Activated CD8-positive, alpha-beta memory T cell treated with anti-CD3 and anti-CD28 coated beads, Interleukin-2, amount 50 U/mL, for 48 hours (primary cell): ENCODE measurements around the gene NTN1.

Experiments
- DNase-seq: peaks from one replicate; pipeline ENCODE4 v3.0.0-alpha.2; 2020

The NTN1 gene

DNA sequence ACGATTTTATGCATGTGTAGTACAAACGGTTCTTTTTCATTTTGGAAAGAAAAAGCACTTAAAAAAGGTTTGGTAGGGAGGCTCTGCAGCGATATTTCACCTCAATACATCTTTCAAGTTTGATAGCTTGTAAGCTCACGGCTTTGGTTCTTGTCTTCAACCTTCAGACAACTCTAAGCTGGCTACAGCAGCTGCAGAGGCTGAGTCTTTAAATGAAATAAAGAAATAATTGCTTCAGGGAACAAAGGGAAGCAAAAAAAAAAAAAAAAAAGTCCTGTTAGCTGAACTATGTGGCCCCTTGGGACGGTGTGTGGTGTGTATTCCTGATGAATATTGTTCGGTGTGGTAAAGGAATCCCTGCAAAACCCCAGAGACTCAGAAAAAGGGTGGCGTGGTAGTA, 265.1 kb downstream of the NTN1 start:
- DNase-seq: no peak

DNA sequence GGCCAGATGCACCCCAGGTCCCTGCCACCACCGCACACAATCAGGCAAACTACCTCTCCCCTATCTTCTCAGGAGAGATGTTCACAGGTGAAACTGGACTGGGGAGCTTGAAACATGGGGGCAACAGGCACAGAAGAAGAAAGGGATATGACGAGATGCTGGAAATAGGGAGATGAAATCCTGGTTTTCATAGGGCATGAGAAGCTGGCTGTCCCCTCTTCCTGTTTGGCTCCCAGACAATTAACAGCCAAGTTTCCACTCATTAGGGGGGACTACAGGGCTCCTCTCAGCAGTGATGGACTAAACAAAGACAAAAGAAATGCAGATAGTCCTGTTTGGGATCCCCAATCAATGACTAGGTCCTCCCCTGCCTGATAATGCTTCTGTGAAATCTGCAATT, 266.0 kb downstream of the NTN1 start:
- DNase-seq: no peak

DNA sequence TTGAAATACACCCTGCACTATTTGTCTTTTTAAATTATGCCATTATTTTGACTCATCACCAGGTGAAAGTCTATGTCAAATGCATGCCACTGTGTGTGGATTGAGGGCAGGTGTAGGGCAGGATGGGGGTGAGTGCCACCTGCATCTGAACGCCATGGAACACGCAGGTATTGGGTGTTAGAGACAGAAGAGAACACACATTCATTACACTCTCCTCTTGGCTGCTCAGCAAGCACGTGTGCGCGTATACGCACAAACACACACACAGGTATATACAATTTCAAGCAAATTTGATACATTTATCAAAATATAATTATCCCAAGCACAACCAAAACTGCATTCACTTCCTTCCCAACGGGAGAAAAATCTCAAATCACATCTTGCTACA, 268.9 kb downstream of the NTN1 start:
- DNase-seq: peak; percentile 54

DNA sequence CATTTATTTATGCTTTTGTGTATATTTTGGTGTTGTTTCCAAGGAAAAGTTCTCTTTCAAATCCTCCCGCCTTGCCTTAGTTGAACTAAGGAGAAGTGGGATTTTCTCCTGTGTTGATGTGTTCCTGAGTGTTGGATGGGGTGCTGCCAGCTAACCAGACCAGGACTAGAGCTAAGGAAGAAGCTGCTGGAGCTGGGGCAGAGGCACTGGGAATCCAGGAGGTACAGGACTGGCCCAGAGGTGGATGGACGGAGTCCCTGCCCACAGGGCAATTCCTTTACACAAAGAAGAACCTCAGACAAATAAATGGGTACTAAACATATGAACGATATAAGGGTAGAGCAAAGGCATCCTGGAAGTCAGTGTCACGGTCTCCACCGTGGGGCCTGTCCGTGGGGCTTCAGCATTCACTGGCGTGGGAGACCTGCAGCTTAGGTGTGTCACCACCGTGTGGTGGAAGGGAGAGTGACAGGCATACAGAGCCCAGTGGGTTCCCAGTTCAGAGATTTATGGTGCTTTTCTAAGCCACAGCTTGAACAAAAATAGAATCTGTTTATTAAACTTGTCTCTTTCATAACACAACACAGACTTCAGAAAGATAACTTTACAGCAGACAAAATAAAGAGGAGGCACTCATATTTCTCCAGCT, 270.7 kb downstream of the NTN1 start:
- peak; percentile 69 for DNase-seq

DNA sequence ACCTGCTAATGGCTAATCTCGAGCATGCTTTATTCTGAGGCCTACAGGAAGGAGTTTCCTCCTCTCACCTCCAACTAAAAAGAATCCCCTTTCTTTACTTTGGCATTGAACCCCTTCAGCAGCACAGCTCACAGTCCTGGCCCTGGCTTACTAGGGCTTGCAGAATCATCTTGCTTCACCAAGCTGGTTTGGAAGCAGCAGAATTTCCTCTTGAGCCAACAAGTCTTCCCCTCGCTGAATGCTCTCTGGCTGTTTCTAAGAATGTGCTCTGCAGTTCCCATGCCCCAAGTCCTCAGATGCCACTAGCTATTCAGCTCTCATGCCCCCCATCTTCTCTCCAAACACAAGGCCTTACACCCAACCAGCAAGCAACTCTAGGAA, 271.2 kb downstream of the NTN1 start:
- DNase-seq: no peak
